Stimulated activated CD4-positive, alpha-beta T cell treated with anti-CD3 and anti-CD28 coated beads, Interleukin-4, amount 100 ng/mL, for 1 hour (primary cell): ENCODE results near the gene KCNQ5.

ENCODE experiments used
- DNase-seq: peaks from one replicate; pipeline ENCODE4 v3.0.0-alpha.2; 2020

KCNQ5 gene

GRCh38 chr6:72689107-72689954 is 67.5 kb downstream of the KCNQ5 start:
- DNase-seq = no peak

- DNase-seq = no peak
These were observed 69.4 kb downstream of the KCNQ5 start for GRCh38 chr6:72691249-72691648.

GRCh38 chr6:72696055-72696454 is 74.2 kb downstream of the KCNQ5 start:
- DNase-seq = no peak

- DNase-seq = no peak
These were observed 77.3 kb downstream of the KCNQ5 start for GRCh38 chr6:72699159-72699558.

- no peak for DNase-seq
These were observed 80.6 kb downstream of the KCNQ5 start for GRCh38 chr6:72702421-72702820.

GRCh38 chr6:72703093-72703492 is 81.2 kb downstream of the KCNQ5 start:
- DNase-seq = no peak

GRCh38 chr6:72704979-72705378 is 83.1 kb downstream of the KCNQ5 start:
- no peak for DNase-seq

GRCh38 chr6:72709431-72709830 is 87.6 kb downstream of the KCNQ5 start:
- no peak for DNase-seq

- DNase-seq = no peak
These were observed 89.9 kb downstream of the KCNQ5 start for GRCh38 chr6:72711731-72712130.

- no peak for DNase-seq
These were observed 91.0 kb downstream of the KCNQ5 start for GRCh38 chr6:72712910-72713309.

GRCh38 chr6:72715119-72715518 is 93.3 kb downstream of the KCNQ5 start:
- DNase-seq = no peak

- DNase-seq = no peak
These were observed 95.1 kb downstream of the KCNQ5 start for GRCh38 chr6:72716916-72717315.

GRCh38 chr6:72720464-72720863 is 98.6 kb downstream of the KCNQ5 start:
- DNase-seq = no peak

GRCh38 chr6:72721346-72721745 is 99.5 kb downstream of the KCNQ5 start:
- DNase-seq = no peak

GRCh38 chr6:72724545-72724944 is 102.7 kb downstream of the KCNQ5 start:
- DNase-seq = no peak

GRCh38 chr6:72728706-72729343 is 107.0 kb downstream of the KCNQ5 start:
- DNase-seq = no peak

- DNase-seq = no peak
These were observed 111.2 kb downstream of the KCNQ5 start for GRCh38 chr6:72733045-72733444.

GRCh38 chr6:72738091-72738490 is 116.2 kb downstream of the KCNQ5 start:
- DNase-seq = no peak

GRCh38 chr6:72739368-72739779 is 117.5 kb downstream of the KCNQ5 start:
- DNase-seq = no peak

GRCh38 chr6:72740135-72740534 is 118.3 kb downstream of the KCNQ5 start:
- no peak for DNase-seq

- no peak for DNase-seq
These were observed 119.2 kb downstream of the KCNQ5 start for GRCh38 chr6:72741083-72741482.

GRCh38 chr6:72742001-72742673 is 120.3 kb downstream of the KCNQ5 start:
- DNase-seq = no peak

GRCh38 chr6:72746276-72746675 is 124.4 kb downstream of the KCNQ5 start:
- DNase-seq = no peak

GRCh38 chr6:72748759-72749158 is 126.9 kb downstream of the KCNQ5 start:
- DNase-seq = no peak
